Measurements from ENCODE around the gene CIAO3. TPM values are rescaled to one million over a fixed set of nuclear protein-coding genes. Genes with fewer than 3 reads are reported as not detected.
A peak's percentile ranks its signal among the peaks of the same experiment; 100 is the strongest.

Gene CIAO3
- total RNA-seq, 2 donors from 2014 or later = 41.4 to 43.3 TPM

DNA sequence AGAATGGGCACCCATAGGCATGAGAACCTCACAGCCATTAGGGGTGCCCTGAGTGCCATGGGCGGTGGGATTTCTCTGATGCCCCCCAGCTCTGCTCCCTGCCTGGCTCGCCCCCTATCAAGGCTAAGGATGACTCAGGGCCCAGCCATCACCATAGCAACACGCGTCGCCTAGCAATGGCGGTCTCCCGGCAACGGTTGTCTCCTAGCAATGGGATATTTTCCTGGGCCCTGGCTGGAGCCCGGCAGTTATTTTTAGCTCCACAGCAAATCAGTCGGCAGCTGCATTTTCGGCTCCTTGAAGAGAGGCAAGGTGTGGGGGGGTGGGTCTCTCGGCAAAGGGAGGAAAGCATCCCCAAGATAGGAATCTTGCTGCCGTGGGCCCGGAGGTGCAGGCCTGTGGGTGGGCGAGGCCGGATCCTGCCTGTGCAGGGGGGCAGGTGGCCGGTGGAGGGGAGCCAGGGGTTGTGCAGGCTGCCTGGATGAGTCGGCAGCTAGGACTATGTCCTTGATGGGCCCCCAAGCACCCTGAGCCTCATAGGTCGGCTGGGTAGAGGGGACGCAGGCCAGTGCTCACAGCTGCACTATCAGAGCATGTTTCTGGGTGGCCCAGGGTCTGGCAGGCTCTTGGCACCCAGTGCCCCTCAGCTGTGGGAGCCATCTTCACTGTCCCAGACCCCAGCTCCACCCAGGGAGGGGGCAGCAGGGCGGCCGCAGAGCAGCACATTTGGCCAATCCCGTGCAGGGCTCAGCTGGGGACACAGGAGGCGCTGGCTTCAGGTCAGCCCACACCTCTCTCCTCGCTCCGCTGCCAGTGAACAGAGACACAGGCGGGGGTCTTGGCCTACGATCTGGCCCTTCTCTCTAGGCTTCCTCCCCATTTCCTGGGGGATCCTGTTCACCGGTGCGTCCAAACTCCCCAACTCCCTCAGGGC, 31.0 kb downstream of the CIAO3 start:
- H3K36me3 ChIP-seq (ENCODE audit: control insufficient read depth, insufficient read depth, low read length) = no peaks in the 10 kb centered on the region
- TF ChIP-seq CTCF (conservative IDR thresholded peaks at IDR 0.05) = peak; percentile 28
- peaks cover 76% of the 10 kb centered on the region for H3K27me3 ChIP-seq (ENCODE audit: control insufficient read depth, insufficient read depth, low read length, poor library complexity, severe bottlenecking)
- H3K4me3 Mint-ChIP-seq = no peak overlapping the region
- H3K27ac ChIP-seq (ENCODE audit: low read depth, low read length) = peak overlapping the region; percentile 97
- no peaks in the 10 kb centered on the region for H3K4me1 ChIP-seq (ENCODE audit: control insufficient read depth, insufficient read depth, low read length)
- peaks cover 69% of the 10 kb centered on the region for H3K27me3 Mint-ChIP-seq (ENCODE audit: insufficient read depth)
- no peak overlapping the region for H3K4me3 ChIP-seq (ENCODE audit: low read length)
- H3K9me3 ChIP-seq (ENCODE audit: control insufficient read depth, low read length) = no peaks in the 10 kb centered on the region
- WGBS, 2 experiments (ENCODE audit: insufficient coverage in 1 of 2, insufficient read length in 1 of 2) = 42 to 59% methylated on average over 21 to 30 of the region's 30 CpGs
- no peaks in the 10 kb centered on the region for H3K9me3 Mint-ChIP-seq
- DNase-seq = peak; percentile 80
- H3K9ac ChIP-seq (ENCODE audit: extremely low read depth, low read length, poor library complexity, severe bottlenecking) = no peak overlapping the region
- H3K36me3 Mint-ChIP-seq (ENCODE audit: low read depth) = no peaks in the 10 kb centered on the region
- H3K27ac Mint-ChIP-seq = no peak overlapping the region
- no peaks in the 10 kb centered on the region for H3K4me1 Mint-ChIP-seq

DNA sequence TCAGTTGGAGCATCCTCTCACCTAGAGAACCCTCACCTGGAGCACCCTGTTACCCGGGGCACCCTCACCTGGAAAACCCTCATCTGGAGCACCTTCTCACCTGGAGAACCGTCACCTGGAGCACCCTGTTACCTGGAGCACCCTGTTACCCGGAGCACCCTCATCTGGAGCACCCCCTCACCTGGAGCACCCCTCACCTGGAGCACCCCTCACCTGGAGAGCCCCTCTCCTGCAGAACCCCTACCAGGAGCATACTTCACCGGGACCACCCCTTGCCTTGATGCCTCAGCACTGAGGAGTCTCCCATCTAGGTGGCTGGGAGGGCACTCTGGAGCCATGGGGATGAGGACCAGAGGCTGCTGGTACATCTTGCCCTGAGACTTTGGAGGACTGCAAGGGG, 31.8 kb downstream of the CIAO3 start:
- peaks cover 78% of the 10 kb centered on the region for H3K27me3 ChIP-seq (ENCODE audit: control insufficient read depth, insufficient read depth, low read length, poor library complexity, severe bottlenecking)
- no peaks in the 10 kb centered on the region for H3K4me1 Mint-ChIP-seq
- H3K36me3 Mint-ChIP-seq (ENCODE audit: low read depth) = no peaks in the 10 kb centered on the region
- no peak overlapping the region for H3K9ac ChIP-seq (ENCODE audit: extremely low read depth, low read length, poor library complexity, severe bottlenecking)
- H3K4me3 ChIP-seq (ENCODE audit: low read length) = no peak overlapping the region
- no peak overlapping the region for H3K27ac Mint-ChIP-seq
- no peaks in the 10 kb centered on the region for H3K4me1 ChIP-seq (ENCODE audit: control insufficient read depth, insufficient read depth, low read length)
- no peak for DNase-seq
- TF ChIP-seq CTCF (conservative IDR thresholded peaks at IDR 0.05) = no peak
- no peak overlapping the region for H3K4me3 Mint-ChIP-seq
- peaks cover 74% of the 10 kb centered on the region for H3K27me3 Mint-ChIP-seq (ENCODE audit: insufficient read depth)
- peak overlapping the region; percentile 97 for H3K27ac ChIP-seq (ENCODE audit: low read depth, low read length)
- H3K9me3 Mint-ChIP-seq = no peaks in the 10 kb centered on the region
- no peaks in the 10 kb centered on the region for H3K36me3 ChIP-seq (ENCODE audit: control insufficient read depth, insufficient read depth, low read length)
- 78% methylated on average over 3 of the region's 4 CpGs; no CpG with 5 or more reads in 1 of the 2 experiments for WGBS, 2 experiments (ENCODE audit: insufficient coverage in 1 of 2, insufficient read length in 1 of 2)
- no peaks in the 10 kb centered on the region for H3K9me3 ChIP-seq (ENCODE audit: control insufficient read depth, low read length)

- Mint-ChIP-seq H3K4me1 (no peaks in the 10 kb centered on the region), H3K9me3 (no peaks in the 10 kb centered on the region), H3K36me3 (ENCODE audit: low read depth) (no peaks in the 10 kb centered on the region), H3K4me3 (no peak overlapping the region), H3K27me3 (ENCODE audit: insufficient read depth) (peaks cover 79% of the 10 kb centered on the region), H3K27ac (no peak overlapping the region)
- Histone ChIP-seq H3K27me3 (ENCODE audit: control insufficient read depth, insufficient read depth, low read length, poor library complexity, severe bottlenecking) (peaks cover 83% of the 10 kb centered on the region), H3K9ac (ENCODE audit: extremely low read depth, low read length, poor library complexity, severe bottlenecking) (no peak overlapping the region), H3K36me3 (ENCODE audit: control insufficient read depth, insufficient read depth, low read length) (no peaks in the 10 kb centered on the region), H3K4me3 (ENCODE audit: low read length) (no peak overlapping the region), H3K27ac (ENCODE audit: low read depth, low read length) (no peak overlapping the region), H3K9me3 (ENCODE audit: control insufficient read depth, low read length) (no peaks in the 10 kb centered on the region), H3K4me1 (ENCODE audit: control insufficient read depth, insufficient read depth, low read length) (no peaks in the 10 kb centered on the region)
- 58 to 62% methylated on average over 2 to 3 of the region's 3 CpGs for WGBS, 2 experiments (ENCODE audit: insufficient coverage in 1 of 2, insufficient read length in 1 of 2)
- TF ChIP-seq CTCF (conservative IDR thresholded peaks at IDR 0.05) = no peak
- no peak for DNase-seq
Observed at GRCh38 chr16:708019-708418, 32.8 kb downstream of the CIAO3 start.
